GF-D8 (cell line): Measurements from ENCODE around the gene PRKAG1.
A peak's percentile ranks its signal among the peaks of the same experiment; 100 is the strongest.

Source experiments
- DNase-seq: peaks from one replicate; lab custom pipeline; 2025; lab: John Stamatoyannopoulos, UW

PRKAG1 gene

DNA sequence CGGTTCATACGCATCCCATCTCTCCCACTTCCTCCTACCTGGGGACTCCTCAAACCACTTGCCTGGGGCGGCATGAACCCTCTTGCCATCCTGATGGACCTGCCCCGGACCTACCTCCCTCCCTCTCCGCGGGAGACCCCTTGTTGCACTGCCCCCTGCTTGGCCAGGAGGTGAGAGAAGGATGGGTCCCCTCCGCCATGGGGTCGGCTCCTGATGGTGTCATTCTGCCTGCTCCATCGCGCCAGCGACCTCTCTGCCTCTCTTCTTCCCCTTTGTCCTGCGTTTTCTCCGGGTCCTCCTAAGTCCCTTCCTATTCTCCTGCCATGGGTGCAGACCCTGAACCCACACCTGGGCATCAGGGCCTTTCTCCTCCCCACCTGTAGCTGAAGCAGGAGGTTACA, 36.8 kb downstream of the PRKAG1 start:
- no peak for DNase-seq

DNA sequence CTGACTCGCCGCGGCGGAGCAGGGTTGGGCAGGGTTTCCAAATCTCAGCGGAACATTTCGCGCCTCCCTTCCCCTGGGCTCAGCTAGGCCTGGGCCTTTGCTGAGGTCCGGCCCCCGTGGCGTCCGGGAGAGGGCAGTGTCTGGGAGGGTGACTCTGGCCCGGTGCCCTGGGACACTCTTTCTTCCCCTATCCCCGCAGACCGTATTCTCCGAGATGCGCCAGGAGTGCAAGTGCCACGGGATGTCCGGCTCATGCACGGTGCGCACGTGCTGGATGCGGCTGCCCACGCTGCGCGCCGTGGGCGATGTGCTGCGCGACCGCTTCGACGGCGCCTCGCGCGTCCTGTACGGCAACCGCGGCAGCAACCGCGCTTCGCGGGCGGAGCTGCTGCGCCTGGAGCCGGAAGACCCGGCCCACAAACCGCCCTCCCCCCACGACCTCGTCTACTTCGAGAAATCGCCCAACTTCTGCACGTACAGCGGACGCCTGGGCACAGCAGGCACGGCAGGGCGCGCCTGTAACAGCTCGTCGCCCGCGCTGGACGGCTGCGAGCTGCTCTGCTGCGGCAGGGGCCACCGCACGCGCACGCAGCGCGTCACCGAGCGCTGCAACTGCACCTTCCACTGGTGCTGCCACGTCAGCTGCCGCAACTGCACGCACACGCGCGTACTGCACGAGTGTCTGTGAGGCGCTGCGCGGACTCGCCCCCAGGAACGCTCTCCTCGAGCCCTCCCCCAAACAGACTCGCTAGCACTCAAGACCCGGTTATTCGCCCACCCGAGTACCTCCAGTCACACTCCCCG, 37.4 kb downstream of the PRKAG1 start:
- DNase-seq: no peak

DNA sequence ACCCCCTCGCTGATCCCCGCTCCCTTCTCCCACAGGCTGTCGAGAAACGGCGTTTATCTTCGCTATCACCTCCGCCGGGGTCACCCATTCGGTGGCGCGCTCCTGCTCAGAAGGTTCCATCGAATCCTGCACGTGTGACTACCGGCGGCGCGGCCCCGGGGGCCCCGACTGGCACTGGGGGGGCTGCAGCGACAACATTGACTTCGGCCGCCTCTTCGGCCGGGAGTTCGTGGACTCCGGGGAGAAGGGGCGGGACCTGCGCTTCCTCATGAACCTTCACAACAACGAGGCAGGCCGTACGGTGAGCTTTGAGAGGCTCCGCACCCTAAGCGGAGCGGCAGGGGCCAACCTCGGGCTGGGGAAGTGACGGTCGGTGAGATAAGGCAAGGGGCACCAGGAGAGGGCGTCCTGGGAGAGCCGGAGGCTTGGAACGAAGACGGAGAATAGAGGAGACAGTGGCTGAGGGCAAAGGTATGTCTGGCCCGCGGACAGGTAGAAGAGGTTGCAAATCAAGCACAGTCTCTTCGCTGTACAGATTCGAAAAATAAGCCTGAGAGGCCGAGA, 38.1 kb downstream of the PRKAG1 start:
- DNase-seq: peak; percentile 49

DNA sequence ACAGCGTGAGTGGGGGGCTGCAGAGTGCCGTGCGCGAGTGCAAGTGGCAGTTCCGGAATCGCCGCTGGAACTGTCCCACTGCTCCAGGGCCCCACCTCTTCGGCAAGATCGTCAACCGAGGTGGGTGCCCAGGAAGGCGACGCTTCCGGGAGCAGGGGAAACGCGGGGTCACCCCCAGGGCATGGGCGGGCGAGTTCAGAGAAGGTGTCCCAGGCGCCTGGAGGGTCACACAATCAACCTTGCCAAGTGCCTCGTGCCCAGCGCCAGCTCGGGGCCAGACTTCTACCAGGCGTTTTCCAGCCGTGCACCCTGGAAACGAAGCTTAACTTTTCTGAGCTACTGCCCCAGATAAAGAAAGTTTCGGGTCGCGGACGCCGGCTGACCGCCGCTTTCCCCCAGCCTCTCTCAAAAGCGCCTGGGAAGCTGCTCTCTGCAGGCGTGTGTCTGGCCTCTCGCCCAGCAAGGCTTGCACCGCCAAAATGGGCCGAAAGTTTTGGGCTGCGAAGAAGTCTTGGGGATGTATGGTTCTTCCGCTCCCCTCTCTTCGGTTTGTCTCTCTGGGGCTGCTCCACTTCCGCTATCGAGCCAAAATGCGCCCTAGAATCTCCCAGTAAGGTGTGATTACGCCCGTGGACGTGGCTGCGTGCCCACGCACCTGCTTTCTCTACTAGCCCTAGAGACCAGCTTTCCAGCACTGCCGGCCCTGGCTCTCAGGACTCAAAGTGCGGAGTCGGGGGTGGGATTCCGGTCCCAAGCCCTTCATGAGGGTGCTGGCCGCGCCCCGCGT, 38.8 kb downstream of the PRKAG1 start:
- DNase-seq: peak; percentile 55

DNA sequence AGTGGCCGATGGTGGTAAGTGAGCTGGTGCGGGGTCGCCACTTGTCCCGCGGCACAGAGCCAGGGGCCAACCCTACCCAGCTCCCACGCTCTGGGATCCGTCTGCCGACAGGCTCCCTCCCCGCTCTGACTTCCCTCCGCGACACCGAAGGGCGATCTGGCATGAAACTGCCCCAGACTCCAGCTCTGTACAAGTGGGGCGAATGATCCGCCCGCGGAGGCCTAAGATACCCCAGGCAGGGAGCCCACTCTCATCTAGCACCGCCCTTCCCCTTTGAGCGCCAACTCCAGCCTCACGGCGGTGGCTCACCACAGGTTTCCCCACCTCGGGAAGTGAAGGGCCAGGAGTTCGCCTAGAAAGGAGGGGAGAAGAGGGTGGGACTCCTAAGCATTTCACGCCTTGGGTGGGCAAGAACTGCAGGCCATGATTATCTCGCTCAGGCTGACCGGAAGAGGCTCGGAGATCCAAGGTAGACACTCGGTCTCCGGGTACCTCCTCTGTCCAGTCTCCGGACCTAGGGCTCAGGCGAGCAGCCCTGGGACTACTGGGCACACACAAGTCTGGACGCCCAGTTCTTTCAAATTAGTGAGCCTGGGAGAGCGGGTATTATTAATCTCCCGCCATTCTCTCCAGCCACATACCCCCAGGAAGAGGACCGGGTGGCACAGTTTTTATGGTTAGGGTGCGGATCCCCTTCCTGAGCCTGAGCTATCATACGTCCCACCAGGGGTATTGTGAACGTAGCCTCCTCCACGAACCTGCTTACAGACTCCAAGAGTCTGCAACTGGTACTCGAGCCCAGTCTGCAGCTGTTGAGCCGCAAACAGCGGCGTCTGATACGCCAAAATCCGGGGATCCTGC, 39.6 kb downstream of the PRKAG1 start:
- no peak for DNase-seq

DNA sequence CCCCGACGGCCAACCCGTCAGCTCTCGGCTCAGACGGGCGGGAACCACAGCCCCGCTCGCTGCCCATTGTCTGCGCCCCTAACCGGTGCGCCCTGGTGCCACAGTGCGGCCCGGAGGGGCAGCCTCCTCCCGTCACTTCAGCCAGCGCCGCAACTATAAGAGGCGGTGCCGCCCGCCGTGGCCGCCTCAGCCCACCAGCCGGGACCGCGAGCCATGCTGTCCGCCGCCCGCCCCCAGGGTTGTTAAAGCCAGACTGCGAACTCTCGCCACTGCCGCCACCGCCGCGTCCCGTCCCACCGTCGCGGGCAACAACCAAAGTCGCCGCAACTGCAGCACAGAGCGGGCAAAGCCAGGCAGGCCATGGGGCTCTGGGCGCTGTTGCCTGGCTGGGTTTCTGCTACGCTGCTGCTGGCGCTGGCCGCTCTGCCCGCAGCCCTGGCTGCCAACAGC, 40.3 kb downstream of the PRKAG1 start, which contains the start of gene WNT1:
TSS of gene WNT1 (plus strand) at position 32 of the 450 bp plus-strand sequence. CDS start at position 361, 329 bp downstream.
- no peak for DNase-seq

DNA sequence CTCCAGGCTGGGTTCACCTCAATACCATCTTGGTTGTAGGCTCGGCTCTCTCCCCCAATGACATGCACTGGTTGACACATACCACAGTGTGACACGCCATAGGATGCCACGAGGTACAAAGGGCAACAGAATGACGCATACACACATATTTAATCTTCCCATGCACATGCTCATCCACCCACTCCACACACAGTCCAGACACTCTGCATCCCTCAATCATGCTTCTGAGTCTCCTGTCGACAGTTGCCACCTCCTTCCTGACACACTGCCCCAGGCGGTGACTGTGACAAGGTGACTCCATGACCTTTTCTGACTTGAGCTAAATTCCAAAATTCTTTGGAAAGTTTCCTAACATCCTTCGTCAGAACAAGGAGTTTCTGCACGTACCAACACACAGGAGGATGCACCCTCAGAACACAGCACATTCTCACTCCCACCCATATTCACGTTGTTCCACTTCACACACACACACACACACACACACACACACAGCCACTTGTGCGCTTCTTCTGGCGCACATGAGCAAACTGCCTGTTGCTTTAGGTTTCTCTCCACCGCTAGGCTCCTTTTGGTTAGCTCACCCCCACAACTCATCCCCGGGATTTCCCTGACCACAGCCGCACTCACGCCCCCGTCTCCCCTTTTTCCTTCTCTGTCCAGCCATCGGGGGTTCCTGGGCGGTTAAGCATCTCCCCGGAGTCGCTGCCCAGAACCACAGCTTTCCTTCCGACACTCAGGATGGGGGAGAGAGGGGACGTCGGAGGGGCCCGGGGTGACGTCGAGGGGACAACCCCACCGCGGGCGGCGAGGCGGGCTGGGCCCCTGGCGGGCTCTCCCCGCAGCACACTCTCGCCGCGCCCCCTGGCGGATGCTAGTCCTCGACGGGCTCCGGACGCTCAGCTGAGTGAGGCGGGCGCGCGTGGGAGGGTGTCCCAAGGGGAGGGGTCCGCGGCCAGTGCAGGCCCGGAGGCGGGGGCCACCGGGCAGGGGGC, 41.0 kb downstream of the PRKAG1 start:
- no peak for DNase-seq

DNA sequence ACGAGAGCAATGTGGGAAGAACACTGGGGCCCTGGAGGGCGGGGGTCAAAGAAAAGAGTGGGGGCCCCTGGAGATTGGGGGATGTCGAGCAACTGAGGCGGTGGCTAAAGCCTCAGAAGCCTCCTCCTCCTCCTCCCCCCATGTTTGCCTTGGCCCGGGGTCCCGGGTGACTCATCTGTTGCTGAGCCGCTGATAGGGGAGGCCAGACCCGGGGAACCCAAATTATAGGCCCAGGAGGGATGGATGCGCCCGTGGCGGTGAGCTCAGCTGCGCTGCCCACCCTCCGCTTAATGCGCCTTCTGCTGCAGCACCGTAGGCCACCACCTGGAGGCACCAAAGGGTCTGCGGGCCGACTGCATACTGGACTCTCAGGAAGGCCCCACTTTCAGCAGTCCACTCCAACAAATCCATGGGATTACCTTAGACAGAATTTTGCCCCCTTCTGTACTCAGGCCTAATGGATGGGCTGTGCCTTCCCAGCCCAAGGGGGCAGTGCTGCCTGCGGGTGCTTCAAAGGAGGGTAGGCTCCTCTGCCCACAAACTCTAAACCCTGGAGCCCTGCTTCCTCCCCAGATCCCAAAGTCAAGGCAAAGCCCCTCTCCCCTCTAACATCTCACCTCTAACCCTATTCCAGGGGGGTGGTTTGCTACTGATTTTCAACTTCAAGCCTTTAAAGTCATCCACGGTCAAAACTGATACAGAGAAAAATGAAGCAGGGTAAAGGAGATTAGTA, 44.5 kb downstream of the PRKAG1 start:
- DNase-seq: no peak

DNA sequence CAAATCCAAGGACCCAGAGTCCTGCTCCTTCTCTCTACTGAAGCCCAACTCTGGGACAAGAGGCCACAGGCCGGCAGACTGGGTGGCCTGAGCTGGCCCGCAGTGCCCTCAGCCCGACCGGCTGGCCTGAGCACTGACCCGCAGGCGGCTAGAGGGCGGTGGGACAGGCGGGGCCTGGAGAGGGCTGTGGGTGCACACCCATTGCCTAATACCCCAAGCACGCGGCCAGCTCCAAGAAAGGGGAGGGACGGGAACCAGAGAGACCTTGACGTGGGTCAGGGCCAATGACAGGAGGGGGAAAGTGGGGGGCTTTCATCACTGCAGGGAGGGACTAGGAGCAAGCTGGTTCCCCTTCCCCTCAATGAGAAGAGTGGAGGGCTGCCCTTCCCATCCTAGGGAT, 45.0 kb downstream of the PRKAG1 start:
- no peak for DNase-seq

DNA sequence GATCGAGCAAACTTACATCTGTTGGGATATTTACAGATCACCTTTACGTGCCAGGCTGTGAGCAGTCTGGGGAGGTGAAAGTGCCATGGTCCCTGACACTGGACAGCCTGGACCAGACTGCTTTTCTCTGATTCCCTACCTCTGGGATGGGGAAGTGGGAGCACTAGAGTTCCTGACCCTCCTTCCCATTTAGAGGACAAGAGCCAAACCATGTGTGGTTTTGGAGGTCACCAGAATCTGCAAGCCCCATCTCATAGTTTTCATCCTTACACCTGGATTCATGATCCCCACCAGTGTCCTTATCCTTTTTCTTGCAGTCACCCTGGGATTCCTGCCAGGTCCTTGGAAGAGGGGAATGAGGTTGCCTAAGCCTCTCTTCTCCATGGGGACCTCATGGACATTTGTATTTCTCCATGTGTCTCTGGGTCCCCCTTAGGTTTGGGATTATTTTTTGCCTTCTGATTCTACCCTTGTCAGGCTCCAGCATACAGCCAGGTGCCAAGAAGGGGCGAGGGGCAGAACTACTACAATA, 45.6 kb downstream of the PRKAG1 start:
- no peak for DNase-seq

DNA sequence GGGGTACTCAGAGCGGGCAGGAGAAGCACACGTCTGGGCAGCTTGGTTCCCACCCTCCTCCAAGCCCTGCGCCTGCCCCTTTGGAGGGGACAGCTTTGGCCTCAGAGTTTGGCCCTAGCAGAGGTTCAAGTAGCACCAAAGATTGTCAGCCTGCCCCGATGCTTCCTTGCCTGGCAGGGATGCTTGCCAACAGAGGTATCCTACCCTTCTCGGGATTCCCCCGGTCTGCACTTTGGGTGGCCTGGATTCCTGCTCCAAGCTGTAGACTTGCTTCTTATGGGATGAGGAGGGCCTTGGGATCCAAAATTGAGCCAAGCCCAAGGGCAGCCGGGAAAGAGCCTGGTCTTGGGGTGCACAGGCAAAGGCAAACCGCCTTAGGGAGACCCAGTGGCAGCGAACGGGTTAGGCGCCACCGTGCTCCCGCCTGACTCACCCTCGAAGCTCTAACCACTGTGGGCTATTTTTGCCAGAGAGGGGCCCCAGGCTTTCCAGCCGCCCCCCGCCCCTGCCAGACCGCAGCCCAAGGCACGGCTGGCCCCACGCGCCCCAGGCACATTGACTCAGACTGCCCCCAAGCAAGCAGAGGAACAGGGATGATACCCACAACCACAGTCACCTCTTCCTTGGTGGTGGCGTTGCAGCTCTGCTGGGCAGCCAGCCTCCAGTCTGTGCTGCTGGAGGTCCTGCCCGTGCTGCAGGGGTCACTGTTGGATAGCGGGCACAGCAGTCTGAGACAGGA, 46.2 kb downstream of the PRKAG1 start:
- no peak for DNase-seq

DNA sequence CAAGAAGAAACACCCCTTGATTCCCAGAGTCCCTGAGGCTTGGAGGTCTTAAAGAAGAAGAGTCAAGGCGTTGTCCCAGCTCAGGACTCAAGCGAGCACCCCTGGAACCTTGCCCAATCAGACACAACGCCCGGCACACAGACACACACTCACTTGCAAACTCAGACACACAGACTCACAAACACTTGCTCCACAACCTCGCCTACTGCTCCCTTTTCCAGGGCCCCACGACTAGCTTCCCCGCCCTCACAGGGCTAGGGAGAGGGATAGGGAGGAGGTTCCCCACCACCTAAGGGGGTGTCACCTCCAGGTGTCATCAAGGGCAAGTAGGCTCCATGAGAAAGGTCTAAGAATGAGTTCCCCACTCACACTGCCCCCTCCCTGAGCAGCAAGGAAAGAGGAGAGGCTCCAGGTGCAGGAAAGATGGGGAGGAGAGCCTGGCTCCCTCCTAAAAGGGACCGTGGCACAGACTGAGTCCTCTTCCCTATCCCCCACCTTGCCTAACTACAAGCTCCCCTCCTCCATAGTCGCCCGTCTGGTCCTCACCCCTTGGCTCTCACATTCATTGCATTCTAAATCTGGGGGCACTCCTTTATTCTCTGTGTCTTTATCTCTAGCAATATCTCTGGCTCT, 47.8 kb downstream of the PRKAG1 start:
- DNase-seq: no peak

DNA sequence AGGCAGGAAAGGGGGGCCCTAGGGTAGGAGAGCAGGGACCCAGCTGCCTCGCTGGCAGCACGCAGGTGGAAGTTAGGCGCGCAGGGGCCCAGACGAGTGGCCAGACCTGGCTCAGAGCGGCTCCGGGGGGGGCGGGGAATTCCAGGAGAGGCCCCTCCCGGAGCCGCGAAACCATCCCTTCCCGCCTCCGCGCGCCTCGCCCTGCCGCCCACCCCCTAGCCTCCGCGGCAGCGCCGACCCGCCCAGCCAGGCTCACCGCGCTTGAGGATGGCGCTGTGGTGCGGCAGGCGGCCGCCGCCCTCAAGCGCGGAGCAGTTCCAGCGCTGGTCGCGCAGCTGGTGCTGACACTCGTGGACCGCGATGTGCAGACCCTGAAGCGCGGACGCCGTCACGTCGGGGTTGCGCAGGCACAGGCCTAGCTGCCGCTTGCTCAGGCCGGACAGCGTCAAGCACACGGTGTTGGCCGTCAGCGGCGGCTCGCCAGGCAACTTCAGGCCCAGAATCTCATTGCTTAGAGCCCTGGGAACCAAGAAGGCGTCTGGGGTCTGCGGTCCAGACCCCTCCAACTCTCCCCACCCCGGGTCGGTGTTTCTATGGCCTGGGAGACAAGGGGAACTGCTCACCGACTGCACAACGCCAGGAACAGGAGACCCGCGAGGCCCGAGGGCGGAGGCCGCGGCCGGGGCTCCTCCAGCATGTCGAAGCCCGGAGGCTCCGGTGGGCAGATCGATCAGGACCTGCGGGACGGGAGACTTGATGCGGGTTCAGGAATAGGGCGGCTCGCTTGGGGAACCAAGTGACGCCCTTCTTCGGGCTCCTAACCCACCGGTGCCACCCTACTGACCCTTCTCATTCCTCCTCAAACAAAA, 48.5 kb downstream of the PRKAG1 start:
- DNase-seq: no peak

DNA sequence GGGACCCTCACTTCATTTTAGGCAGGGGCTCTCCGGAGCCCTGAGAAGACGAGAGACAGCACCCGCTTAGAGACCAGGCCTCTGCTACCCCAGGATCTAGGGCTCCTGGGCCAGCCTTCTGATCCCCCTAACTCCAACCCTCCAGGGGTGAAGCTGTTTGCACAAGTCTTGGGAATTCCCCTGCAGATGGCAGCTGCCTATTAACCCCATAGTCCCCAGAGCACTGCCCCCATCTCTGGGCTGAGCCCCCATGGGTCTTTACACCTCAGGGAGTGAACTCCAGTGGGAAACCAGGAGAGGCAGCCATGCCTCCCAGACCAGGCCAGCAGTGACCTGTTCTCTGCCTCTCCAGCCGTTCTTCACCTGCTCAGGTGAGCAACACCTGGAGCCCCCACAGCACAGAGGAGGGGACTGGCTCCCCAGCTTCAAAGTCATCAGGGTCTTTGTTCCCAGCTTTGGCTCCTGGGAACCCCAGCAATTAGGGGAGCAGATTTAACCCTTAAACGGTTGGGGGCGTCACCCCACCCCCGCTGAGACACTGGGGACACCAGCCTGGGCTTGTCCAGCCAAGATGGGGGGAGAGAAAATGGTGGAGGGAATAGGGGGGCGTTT, 49.3 kb downstream of the PRKAG1 start:
- DNase-seq: no peak

DNA sequence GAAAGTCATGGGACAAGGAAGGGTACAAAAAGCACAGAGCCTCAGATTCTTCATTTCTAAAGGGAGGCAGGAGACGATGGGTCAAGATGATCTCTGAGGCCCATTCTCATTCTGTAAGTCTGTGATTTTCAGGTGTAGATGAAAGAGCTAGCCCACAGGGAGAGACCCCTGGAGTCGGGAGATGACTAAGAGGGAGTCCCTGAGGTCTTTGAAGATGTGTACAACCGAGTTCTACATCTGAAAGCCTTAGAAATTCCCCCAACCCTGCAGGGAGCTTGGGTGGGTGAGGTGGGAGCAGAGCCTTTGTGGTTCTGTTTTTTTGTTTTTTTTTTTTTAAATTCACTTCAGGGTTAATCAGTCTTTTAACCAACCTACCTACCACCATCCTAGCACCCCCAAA, 50.1 kb downstream of the PRKAG1 start:
- DNase-seq: no peak

DNA sequence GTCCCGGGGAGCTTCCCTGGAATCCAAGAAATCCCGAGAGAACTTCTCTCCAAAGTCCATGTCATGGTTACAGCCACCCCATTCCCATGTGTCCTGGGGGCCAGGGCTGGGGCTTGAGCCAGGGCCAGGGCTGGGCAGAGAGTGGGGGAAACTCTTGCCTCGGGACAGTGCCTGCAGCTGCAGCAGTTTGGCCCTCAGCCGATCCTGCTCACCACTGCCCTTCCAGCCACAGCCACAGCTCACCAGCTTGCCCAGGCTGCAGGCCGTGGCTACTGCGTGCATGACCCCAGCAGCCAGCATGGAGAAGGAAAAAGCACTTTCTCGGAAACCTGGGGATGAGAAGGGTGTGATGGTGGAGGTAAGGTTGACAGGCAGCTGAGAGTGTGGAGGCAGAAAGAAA, 50.6 kb downstream of the PRKAG1 start:
- no peak for DNase-seq
